ENCODE measurements around the gene KLHL17.
A peak's percentile ranks its signal among the peaks of the same experiment; 100 is the strongest.

The KLHL17 gene

DNA sequence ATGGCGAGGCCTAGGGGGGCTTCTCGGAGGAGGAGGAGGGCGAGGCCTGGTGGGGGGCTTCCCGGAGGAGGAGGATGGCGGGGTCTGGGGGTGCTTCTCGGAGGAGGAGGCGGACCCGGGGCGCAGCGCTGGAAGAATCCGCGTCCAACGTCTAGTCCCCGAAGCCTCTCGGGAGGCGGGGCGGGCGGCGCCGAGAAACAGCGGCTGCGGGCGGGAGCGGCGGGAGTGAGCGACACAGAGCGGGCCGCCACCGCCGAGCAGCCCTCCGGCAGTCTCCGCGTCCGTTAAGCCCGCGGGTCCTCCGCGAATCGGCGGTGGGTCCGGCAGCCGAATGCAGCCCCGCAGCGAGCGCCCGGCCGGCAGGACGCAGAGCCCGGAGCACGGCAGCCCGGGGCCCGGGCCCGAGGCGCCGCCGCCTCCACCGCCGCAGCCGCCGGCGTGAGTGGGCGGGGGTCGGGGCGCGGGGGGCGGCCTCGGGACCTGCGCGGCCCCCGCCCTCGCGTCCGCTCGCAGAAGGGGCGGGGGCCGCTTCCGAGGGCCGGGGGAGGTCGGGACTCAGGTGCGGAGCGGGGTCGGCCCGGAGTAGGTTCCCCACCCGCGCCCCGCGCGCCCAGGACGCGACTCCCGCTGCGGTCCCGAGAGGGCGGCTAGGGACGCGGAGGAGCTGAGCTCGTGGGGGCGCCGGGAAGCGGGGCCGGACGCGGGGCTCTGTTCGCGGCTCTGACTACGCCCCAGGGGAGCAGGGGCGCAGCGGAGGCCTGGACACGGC lies at the start of gene KLHL17:
KLHL17 (plus strand) TSS at position 222 of the 769 bp plus-strand sequence; CDS start at position 332, 110 bp downstream.
- DNase-seq (ENCODE audit: low spot score) = peak; percentile 60

DNA sequence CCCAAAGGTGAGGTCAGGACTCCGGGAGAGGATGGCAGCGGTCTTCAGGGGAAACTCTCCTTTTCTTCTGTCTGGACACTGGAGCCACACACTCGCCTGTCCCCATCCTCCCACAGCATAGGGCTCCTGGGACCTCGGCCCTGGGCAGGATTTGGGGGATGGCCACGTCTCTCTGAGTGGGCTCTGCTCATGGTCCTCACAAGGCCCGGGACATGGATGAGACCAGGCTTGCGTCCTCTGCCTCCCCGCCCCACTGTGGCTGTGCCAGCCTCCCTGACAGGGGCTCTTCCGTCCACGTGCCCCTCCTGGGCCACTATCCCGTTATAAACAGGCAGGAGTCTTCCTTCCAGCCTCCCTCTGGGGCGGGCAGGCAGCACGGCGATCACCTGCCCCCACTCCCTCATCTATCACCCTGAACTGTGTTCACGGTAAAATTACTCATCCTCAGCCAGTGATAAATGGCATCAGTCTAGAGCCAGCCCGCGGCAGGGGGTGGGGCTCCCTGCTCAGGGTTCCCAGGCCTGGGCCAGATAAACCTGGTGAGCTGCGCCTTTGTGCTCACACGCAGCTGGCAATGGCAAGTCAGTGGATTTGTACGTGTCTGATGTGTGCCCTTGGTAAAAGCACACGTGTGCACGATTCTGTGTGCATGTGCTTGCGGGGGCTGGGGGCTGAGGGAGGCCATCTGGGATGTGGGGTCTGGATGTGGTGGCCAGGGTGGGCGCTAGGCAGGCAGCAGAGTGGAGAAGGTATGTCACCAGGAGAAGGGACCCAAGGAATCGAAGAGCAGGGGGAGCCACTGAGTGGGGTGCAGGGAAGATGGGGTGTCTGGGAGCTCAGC lies 49.3 kb upstream of the KLHL17 start:
- DNase-seq (ENCODE audit: low spot score) = no peak

DNA sequence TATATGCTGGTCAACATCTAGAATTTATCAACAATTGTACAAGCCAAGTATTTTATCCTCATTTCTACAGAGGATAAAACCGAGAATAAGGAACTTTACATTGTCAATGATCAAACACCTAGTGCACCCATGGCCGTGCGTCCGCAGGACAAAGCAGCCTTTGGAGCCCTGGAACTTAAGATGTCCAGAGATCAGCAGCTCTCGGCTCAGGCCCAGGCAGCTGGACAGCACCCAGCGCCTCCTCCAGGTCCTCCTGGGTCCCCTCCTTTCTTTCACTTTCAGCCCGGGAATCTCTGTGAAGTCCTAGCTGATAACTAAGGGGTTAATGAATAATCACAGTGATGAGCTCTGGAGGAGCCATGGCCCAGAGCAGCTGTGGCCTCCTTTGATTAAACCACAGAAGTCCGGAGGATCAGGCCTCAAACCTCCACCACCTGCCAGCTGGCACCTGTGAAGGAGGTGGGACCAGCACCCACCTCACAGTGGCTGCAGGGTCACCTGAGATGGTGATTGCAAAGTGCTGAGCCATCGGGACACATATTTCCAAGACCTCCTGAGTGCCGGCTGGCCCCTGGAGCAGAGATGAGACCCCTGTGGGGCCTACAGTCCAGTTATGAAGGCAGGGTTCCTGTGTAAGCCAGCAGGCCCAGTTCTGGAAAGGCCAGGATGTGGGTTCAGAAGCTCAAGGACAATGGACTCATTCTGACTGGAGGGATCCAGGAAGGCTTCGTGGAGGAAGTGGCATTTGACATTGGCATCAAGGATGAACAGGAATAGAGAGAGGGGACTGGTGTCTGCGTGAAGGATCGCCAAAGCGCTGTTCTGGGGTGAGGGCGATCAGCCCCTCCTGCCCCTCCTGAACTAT lies 48.3 kb upstream of the KLHL17 start:
- DNase-seq (ENCODE audit: low spot score) = no peak

DNA sequence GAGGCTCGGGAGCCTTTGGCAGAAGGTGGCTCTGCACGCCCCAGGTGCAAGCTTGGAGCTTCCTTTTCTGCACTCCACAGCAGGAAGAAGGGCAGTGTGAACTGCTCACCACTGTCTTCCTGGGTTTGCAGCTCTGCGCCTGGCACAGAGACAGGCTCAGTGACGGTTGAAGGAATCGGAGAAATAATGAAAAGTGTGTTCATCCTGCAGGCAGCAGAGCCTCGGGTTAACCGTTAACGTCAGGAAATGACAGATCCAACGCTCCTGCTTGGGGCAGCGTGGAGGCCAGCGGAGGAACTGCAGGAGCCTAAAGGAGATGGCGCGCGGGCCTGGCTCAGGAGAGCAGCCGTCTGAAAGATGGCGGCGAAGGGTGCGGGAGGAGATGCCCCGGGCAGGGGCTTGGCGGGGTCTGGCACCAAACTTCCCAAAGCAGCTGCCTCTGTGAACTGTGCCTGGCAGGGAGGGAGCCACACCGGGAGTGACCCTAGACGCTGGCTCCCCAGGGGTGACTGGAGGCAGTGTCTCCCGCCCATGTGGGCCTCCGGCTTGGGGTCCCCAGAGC lies 47.6 kb upstream of the KLHL17 start:
- DNase-seq (ENCODE audit: low spot score) = no peak

DNA sequence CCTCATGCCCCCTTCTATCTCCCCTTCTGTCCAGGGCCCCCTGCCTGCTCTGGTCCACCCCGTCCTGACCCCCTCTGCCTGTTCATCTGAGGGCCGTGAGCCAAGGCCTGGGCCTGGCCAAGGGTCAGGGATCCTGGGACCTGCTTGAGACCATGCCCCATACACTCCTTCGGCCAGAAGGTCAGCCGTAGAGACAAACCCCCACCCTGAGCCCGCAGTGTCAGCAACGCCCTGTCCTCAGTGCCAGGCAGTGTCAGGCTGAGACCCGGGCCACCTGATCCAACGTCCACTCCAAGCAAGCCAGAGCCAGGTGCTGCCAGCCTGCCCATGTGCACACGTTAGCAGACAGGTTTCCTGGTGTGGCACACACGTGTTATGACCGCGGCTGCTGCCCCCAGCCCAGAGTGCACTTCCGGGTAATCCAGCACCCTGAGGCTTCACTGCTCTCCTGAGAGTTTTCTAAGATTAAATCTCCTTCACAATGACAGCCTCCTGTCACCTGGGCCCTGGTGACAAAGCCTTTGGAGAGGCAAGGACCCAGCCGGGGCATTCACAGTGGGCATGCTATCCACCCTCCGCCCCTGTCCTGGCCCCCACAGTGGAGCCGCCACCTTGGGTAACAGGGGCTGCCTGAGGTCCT lies 46.8 kb upstream of the KLHL17 start:
- DNase-seq (ENCODE audit: low spot score) = no peak

DNA sequence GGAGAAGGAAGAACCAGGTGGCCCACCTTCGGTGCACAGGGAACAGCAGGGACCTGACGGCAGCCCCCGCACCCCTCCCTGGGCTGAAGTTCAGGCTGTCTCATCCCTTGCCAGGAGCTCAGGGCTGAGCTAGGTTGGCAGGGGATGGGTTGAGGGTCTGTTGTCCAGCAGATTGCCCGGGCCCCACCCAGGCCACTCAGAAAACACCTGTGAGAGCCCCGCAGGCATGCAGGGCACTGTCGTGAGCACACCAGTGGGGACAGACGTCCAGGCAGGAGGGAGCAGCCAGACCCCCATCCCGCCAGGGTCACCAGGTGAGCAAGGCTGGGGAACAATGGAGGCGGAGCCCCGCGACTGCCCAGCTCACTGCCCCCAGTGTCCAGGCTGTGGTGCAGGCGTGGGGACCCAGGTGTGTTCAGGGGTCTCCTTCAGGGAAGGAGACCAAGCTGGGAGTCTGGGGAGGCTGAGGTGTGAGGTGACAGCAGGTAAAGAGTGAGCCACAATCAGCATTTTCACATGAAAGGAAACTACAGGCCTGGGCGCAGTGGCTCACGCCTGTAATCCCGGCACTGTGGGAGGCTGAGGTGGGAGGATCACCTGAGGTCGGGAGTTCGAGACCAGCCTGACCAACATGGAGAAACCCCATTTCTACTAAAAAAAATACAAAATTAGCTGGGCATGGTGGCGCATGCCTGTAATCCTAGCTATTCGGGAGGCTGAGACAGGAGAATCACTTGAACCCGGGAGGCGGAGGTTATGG lies 46.1 kb upstream of the KLHL17 start:
- DNase-seq (ENCODE audit: low spot score) = no peak

DNA sequence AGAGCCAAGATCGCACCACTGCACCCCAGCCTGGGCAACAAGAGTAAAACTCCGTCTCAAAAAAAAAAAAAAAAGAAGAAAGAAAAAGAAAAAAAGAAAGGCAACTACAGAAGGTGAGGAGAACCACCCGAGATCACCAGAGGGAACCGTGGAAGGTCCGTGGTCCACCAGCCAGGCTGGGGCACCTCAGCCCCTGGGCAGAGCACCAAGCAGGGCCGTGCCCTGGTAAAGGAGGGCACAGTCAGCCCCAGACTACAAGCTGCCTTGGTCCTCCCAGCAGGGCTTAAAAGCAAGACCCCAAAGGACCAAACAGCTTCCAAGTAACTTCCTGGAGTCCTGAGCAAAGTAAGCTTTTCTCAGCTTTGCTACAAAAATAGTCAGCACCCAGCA lies 45.5 kb upstream of the KLHL17 start:
- DNase-seq (ENCODE audit: low spot score) = no peak

DNA sequence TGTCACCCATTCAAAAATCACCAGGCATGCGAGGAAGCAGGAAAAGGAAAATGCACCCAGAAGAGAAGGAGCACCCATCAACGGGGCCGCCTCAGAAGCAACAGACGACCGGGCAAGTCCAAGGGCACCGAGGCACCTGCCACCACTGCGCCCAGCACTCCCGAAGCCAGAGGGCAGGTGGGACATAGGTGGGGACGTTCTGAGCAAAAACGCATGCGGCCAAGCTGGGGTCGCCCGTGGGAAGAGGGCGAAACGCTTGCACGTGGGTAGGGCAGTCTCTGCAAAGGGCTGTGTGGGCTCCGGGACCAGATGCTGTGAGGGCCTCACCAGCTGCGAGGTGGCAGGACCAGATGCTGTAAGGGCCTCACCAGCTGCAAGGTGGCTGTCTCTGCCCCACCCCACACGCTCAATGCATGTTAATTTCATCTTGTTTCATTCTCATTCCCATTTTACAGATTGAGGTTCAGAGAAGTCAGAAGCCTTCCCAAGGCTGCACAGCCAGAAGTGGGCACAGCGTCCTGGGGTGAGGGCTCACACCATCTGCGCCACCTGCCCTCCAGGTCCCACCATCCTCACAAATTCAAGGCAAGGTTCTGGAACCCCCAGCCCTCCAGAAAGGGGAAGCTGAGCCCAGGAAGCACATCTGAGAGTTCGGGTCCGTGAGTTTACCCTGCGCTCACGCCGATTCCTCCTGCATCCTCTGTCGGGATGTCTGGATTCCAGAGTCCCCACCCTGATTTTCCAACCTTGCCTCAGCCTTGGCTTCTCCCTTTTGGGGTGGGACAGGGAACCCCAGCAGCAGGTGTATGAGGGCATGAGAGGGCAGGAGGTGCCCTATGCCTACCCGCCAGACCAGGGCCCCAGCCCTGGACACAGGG lies 44.9 kb upstream of the KLHL17 start:
- no peak for DNase-seq (ENCODE audit: low spot score)

DNA sequence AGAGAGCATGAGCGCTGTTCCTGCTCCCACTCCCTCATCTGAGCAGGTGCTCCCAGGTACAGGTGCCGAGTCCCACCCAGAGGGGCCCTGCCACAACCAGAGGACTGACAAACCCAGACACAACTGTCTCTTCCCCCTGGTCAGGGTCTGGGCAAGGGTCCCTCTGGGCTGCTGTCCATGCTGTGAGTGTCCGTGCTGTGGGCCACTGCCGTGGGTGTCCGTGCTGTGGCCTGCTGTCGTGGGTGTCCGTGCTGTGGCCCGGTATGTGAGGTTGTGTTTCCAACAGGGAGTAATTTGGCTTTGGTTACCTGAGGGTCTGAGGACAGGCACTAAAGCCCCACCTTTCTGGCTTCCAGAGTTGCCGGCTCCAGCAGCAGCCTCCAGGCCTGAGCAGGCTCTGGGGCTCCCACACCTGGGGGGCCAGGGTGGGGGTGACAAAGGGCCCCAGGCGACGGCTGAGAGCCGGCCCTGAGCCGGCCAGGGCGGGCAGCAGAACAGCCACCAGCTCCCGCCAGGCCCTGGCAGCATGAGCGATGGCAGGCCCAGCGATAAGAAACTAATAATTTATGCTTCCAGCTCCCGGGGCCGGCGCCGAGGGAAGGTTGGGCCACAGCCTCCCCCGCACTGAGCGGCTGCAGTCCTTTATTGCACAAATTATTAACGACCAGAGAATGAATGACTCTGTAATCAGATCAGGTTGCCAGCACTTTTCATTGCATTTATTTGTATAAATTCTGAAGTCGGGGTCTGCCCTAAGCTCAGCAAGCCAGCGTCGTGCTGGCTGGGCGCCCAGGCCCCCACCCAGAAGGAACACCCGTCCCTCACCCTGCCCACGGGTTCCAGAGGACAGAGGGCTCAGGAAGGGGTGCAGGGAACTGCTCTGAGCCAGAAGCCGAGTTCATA lies 44.0 kb upstream of the KLHL17 start:
- no peak for DNase-seq (ENCODE audit: low spot score)

DNA sequence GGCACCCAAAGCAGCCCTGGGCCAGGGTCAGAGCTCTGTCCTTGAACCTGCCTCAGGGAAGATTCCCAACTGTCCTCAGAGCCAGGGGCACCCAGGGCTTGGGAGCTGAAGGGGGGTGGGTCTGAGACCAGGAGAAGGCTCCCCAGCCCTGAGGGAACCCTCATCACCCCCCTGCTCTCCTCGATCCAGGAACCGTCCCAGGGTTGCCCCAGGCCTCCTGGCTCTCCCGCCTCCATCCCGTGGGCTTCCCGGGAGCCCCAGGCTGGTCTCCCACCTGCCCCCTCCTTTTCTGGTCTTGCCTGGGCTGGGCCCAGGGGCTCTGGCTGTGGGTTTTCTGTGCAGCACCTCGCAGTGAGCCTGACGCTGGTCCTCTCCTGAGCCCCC lies 43.3 kb upstream of the KLHL17 start:
- no peak for DNase-seq (ENCODE audit: low spot score)

DNA sequence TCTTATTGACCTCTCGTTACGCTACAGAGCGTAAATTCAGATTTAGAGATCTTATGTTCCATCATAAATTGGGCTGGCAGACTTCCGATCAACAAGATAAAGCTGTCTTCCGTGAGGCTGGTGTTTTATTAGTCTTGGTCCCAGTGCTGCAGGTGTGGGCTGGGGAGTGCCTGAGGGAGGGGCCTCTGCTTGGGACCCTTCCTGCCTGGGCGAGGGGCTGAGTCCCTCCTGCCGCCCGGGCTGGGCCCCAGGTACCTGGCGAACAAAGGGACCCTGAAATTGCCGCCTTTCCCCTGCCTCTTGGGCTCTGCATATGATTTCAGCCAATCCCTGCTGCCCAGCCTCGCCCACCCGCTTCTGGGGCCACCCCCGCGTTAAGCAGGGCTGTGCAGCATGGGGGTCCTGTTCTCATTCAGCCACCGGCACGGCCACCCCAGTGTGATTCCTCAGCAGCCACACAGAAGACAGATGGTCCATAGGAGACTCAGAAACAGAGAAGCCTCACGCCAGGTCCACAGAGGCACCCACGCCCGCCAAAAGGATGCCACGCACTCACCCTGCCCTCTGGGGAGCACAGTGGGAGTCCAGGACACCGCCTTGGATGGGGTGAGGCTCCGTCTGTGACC lies 42.8 kb upstream of the KLHL17 start:
- DNase-seq (ENCODE audit: low spot score) = no peak

DNA sequence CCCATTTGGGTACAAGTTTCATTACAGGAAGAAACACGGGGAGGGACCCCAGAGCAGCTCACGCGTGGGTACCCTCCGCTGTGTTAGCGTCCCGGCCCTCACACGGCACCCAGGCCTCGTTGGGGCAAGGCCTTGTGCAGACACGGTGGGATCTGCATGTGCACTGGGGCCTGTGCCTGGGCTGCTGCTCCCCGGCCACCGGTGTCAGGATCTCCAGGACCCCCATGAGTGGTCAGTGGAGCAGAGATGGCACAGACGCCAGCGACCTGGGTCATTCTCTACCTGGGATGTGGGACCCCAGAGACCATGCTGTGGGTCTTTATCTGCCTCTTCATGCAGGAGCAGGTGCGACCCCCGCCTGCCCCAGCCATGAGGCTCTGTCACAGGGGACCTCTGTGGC lies 42.0 kb upstream of the KLHL17 start:
- DNase-seq (ENCODE audit: low spot score) = no peak

DNA sequence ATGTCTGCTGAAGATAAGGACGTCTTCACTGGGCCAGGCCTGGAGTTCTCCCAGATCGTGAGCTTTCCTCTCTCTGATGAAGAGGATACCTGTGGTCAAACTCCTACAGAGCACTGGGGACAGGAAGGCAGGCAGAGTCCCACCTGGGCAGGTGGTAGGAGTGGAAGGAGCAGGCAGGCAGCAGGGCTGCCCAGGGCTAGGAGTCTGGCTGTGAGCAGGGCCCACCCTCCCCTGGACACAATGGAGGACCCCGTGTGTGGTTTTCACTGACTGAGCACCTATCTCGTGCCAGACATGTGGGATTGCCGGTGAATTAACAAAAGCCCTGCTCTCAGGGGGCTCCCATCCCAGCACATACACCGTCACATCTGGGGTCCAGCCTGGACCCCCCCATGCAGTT lies 41.5 kb upstream of the KLHL17 start:
- DNase-seq (ENCODE audit: low spot score) = no peak

DNA sequence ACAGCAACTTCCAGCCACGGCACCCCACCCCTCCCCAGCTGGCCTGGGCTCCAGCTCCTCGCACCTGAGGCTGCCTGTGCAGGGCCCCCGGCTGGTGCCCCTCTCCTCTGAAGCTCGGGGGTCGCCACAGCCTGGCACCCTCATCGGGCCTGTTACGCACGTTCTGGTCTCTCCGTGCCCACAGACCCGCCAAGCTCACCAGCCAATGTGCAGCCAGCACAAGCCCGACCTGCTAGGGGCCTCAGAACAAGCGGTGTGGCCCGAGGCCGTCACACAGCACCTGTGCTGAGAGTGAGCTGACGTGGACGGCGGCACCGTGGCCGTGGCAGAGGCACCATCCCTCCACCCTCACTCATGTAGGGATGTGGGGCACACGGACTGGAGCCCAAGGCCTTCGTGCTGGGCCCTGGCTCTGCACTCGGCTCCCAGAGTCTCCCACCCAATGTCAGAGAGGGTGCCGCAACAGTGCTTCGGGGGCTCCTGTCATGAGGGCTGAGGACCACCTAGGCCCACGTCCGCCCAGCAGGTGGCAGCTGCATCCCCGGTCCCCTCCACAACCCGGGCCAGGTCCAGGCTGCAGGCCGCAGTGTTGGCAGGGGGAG lies 41.0 kb upstream of the KLHL17 start:
- DNase-seq (ENCODE audit: low spot score) = no peak

DNA sequence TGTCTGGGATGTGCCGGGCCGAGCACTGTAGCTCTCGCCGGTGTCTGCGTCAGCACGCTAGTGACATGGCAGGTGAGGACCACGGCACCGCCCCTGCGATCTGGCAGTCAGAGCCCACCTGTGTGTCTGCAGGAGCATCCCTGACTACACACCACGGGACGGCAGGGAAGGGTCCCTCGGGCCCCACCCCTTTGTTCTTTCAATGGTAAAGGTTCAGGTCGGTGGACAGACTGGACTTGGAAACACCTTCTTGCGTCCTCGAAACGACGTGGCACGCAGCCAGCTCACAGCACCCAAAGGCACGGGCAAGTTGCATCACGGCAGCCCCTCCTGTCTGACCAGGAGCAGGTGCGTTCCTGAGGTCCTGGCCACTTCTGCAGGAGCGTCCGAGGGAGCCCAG lies 40.4 kb upstream of the KLHL17 start:
- no peak for DNase-seq (ENCODE audit: low spot score)

DNA sequence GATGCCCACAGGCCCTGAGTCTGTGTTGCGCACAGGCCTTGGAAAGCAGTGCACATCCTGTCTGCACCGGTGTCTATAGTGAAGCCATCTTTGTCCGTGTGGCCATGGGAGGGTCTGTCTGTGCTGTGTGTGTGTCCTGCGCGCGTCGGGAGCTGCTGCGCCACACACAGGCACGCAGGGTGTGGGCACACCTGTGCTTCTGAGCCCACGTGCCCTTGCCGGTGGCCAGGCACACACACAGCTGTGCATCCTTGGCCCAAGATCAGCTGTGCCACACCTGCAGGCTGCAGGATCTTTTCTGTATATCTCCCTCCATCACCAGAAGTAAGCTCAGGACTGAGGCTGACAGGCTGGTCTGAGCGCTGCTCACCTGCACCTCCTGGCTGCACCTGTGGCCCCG lies 39.9 kb upstream of the KLHL17 start:
- no peak for DNase-seq (ENCODE audit: low spot score)

DNA sequence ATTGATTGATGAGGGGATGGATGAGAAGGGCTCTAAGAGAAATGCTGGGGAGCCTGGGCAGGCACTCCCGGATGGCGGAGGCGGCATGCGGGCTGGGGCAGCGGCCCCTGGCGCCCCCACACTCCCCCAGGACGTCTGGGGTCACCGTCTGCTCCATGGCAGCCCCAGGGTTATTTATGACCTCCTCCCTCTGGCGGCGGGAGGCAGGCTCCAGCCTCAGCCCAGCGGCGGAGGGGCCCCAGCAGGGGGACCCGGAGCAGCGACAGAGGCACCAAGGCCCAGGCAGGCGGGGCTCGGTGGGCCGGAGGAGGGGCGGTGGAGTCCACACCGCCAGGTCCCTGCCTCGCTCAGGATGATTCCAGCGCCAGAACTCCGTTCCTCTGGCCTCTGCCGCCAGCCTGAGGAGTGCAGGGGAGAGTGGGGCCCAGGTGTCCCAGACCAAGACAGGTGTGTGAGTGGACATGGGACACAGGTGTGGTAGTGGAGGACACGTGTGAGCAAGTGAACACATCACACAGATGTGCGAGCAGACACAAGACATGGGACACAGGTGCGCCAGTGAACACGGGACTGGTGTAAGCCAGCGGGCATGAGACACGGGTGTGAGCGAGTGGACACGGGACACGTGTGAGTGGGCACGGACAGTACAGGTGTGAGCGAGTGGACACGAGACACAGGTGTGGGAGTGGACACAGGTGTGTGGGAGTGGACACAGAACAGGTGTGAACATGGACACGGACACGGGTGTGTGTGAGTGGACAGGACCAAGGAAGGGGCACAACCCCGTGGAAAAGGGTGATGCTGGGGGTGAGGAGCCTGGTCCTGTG lies 39.2 kb upstream of the KLHL17 start:
- peak; percentile 57 for DNase-seq (ENCODE audit: low spot score)

Data from cerebellar cortex (tissue), 1 donor.